ENCODE measurements around the gene CCDC88C. TPM values are rescaled to one million over a fixed set of nuclear protein-coding genes. Genes with fewer than 3 reads are reported as not detected.

The CCDC88C gene
- total and polyA plus RNA-seq, 2 donors = 14.6 to 19.7 TPM

DNA sequence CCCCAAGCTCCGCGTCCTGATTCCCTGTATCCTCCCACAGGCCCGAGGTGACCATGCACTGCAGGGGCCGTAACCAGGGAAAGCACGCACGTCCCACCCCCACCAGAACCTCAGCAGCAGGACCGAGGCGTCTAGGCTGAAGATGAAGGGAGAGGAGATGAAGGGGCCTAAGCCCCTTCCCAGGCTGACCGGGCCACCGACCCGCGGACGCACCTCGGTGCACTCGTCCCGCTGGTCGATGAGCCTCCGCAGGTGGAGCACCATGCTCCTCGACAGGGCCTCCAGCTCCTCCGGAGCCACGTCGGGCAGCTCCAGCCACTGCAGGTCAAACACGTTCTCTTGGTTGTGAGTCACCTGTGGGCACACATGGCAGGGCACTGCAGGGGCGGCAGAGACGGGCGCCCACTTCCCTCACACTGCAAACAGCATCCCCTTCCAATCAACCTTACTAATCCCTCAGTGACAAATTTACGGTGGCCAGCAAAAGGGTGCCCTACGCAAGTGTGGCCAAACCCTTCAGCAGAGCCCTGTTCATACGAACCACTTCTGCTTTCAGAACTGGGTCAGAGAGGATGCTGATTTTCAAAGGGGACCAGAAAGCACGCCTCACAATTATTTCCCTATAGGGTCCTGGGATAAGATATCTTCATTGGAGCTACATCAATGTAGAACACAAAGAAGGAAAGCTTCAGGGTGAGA lies 77.8 kb downstream of the CCDC88C start:
- Histone ChIP-seq H3K27ac (ENCODE audit: low read depth) (no peak overlapping the region), H3K4me3 (ENCODE audit: low read depth, low read length) (no peak overlapping the region), H3K4me1 (ENCODE audit: insufficient read depth) (no peaks in the 10 kb centered on the region), H3K36me3 (ENCODE audit: insufficient read depth) (no peaks in the 10 kb centered on the region)
- no peak for DNase-seq (ENCODE audit: extremely low spot score)
- 96% methylated on average over 30 of the region's 30 CpGs for WGBS

DNA sequence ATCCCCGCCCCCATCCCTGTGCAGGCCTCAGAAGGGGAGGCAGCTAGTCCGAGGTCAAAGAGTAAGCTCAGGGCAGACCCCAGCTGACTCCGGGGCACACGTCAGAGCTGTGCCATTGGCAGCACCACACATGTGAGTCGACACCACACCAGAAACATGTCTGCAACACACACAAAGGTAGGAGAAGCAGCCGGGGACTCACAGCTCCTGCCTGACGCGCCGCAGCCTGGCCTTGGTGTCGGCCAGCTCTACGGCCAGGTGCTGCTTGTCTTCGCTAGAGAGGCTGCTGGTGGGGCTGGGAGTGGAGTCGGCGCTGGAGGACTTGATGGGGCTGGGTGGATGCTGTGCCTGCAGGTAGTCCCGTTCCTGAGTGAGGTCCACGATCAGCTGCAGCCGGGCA lies 78.5 kb downstream of the CCDC88C start:
- Histone ChIP-seq H3K4me3 (ENCODE audit: low read depth, low read length) (no peak overlapping the region), H3K4me1 (ENCODE audit: insufficient read depth) (no peaks in the 10 kb centered on the region), H3K36me3 (ENCODE audit: insufficient read depth) (no peaks in the 10 kb centered on the region), H3K27ac (ENCODE audit: low read depth) (no peak overlapping the region)
- DNase-seq (ENCODE audit: extremely low spot score) = no peak
- WGBS = 94% methylated on average over 17 of the region's 17 CpGs

GRCh38 chr14:91338379-91338778 lies 79.2 kb downstream of the CCDC88C start:
- Histone ChIP-seq H3K27ac (ENCODE audit: low read depth) (no peak overlapping the region), H3K4me1 (ENCODE audit: insufficient read depth) (no peaks in the 10 kb centered on the region), H3K4me3 (ENCODE audit: low read depth, low read length) (no peak overlapping the region), H3K36me3 (ENCODE audit: insufficient read depth) (no peaks in the 10 kb centered on the region)
- DNase-seq (ENCODE audit: extremely low spot score) = no peak
- 77% methylated on average over 7 of the region's 7 CpGs for WGBS

GRCh38 chr14:91337699-91338335 lies 79.8 kb downstream of the CCDC88C start:
- H3K4me3 ChIP-seq (ENCODE audit: low read depth, low read length) = no peak overlapping the region
- no peak overlapping the region for H3K27ac ChIP-seq (ENCODE audit: low read depth)
- H3K36me3 ChIP-seq (ENCODE audit: insufficient read depth) = no peaks in the 10 kb centered on the region
- no peak for DNase-seq (ENCODE audit: extremely low spot score)
- no peaks in the 10 kb centered on the region for H3K4me1 ChIP-seq (ENCODE audit: insufficient read depth)
- WGBS = 88% methylated on average over 23 of the region's 23 CpGs

DNA sequence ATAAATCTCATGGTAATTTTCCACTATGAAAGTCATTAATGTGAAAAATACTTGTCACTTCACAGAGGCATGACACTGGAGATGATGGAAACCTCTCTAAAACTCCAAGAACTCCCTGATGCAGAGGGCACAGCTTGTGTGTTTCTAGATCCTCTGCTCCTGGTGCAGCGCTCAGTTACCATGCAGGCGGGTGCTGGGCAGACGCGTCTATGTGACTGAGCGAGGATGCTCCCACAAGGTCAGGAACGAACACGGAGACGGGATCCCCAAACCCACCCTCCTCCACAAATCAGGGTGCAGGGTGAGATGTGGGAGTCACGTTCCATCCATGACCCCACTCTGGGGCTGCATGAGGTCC lies 81.5 kb downstream of the CCDC88C start:
- H3K27ac ChIP-seq (ENCODE audit: low read depth) = no peak overlapping the region
- H3K36me3 ChIP-seq (ENCODE audit: insufficient read depth) = no peaks in the 10 kb centered on the region
- WGBS = 94% methylated on average over 9 of the region's 9 CpGs
- no peak overlapping the region for H3K4me3 ChIP-seq (ENCODE audit: low read depth, low read length)
- DNase-seq (ENCODE audit: extremely low spot score) = no peak
- H3K4me1 ChIP-seq (ENCODE audit: insufficient read depth) = no peaks in the 10 kb centered on the region

DNA sequence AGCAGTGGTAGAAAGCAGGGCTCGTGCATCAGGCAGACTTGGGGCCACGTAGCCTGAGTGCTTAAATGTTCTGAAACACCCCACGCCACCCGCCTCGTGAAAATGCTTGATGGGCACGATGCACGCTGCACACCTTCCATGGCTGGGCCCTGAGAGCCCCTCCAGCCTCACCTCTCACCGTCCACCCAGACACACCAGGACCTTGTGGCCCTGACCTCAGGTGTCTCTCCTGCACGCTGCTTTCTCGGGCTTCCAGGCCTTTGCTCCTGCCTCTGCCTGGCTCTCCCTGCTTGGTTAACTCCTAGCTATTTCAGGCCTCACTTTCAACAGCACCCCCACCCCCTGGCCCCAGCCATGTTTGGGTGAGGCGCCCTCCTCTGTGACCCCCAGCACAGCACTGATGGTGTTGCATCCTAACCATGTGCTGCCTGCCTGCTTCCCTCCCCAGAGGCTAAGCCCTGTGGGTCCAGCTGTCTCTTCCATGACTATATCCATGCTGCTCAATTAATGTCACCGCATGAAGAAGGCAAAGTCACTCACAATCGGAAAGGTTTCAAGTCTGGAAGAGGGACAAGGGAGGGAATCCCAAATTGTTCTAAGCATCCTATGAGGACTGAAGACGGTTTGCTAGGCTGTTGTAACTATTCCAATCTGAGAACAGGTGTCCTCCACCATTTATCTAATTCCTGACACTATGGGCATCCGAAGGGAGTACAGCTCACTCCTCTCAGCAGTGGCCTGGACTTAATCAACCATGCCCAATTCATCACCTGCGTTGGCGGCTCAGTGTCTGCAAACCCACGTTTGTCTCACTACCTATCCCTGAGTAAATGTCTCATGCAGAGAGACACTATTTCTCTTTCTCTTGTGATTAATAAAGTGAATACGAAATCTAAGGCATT lies 82.2 kb downstream of the CCDC88C start:
- Histone ChIP-seq H3K36me3 (ENCODE audit: insufficient read depth) (no peaks in the 10 kb centered on the region), H3K4me3 (ENCODE audit: low read depth, low read length) (no peak overlapping the region), H3K27ac (ENCODE audit: low read depth) (no peak overlapping the region), H3K4me1 (ENCODE audit: insufficient read depth) (no peaks in the 10 kb centered on the region)
- 90% methylated on average over 19 of the region's 19 CpGs for WGBS
- no peak for DNase-seq (ENCODE audit: extremely low spot score)

GRCh38 chr14:91333650-91334039 lies 84.0 kb downstream of the CCDC88C start:
- no peaks in the 10 kb centered on the region for H3K36me3 ChIP-seq (ENCODE audit: insufficient read depth)
- H3K4me3 ChIP-seq (ENCODE audit: low read depth, low read length) = no peak overlapping the region
- H3K4me1 ChIP-seq (ENCODE audit: insufficient read depth) = no peaks in the 10 kb centered on the region
- 94% methylated on average over 3 of the region's 3 CpGs for WGBS
- DNase-seq (ENCODE audit: extremely low spot score) = no peak
- no peak overlapping the region for H3K27ac ChIP-seq (ENCODE audit: low read depth)

- no peak overlapping the region for H3K4me3 ChIP-seq (ENCODE audit: low read depth, low read length)
- no peaks in the 10 kb centered on the region for H3K4me1 ChIP-seq (ENCODE audit: insufficient read depth)
- WGBS = 67% methylated on average over 17 of the region's 17 CpGs
- no peak overlapping the region for H3K27ac ChIP-seq (ENCODE audit: low read depth)
- no peaks in the 10 kb centered on the region for H3K36me3 ChIP-seq (ENCODE audit: insufficient read depth)
- DNase-seq (ENCODE audit: extremely low spot score) = no peak
Observed at GRCh38 chr14:91332986-91333649, 84.5 kb downstream of the CCDC88C start.

GRCh38 chr14:91332171-91332985 lies 85.2 kb downstream of the CCDC88C start:
- 71% methylated on average over 19 of the region's 19 CpGs for WGBS
- H3K27ac ChIP-seq (ENCODE audit: low read depth) = no peak overlapping the region
- DNase-seq (ENCODE audit: extremely low spot score) = no peak
- no peaks in the 10 kb centered on the region for H3K36me3 ChIP-seq (ENCODE audit: insufficient read depth)
- H3K4me1 ChIP-seq (ENCODE audit: insufficient read depth) = no peaks in the 10 kb centered on the region
- no peak overlapping the region for H3K4me3 ChIP-seq (ENCODE audit: low read depth, low read length)

DNA sequence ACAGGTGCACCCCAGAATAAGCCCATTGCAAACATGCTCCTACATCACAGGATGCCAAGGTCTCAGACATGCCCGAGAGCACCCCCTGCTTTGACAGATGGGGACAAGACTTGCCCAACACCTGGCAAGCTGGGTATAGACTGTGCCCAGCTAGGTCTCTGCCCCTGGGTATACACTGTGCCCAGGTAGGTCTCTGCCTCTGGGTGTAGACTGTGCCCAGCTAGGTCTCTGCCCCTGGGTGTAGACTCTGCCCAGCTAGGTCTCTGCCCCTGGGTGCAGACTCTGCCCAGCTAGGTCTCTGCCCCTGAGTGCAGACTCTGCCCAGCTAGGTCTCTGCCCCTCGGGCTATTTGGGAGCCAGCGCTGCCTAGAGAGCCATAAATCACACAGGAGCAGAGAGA lies 85.9 kb downstream of the CCDC88C start:
- WGBS = 72% methylated on average over 3 of the region's 3 CpGs
- H3K27ac ChIP-seq (ENCODE audit: low read depth) = no peak overlapping the region
- DNase-seq (ENCODE audit: extremely low spot score) = no peak
- H3K4me3 ChIP-seq (ENCODE audit: low read depth, low read length) = no peak overlapping the region
- no peaks in the 10 kb centered on the region for H3K4me1 ChIP-seq (ENCODE audit: insufficient read depth)
- no peaks in the 10 kb centered on the region for H3K36me3 ChIP-seq (ENCODE audit: insufficient read depth)

DNA sequence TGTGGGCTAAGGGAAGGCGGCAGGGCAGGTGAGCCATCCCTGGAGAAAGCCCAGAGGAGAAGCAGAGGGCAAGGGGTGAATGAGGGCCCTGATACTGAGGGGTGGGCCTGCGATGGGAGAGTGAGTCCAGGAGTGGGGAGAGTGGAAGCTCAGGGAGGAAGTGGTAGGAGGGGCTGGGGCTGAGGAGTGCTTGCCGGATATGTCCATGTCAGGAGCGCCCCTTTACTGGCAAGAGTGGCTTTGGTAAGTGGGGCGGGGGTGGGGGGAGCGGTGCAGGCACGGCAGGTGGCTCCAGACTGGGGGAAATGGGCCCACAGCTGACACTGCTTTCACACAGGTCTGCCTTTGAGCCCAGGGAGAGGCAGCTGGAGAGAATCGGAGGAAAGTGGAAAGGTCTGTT lies 86.8 kb downstream of the CCDC88C start:
- WGBS = 84% methylated on average over 8 of the region's 8 CpGs
- Histone ChIP-seq H3K4me3 (ENCODE audit: low read depth, low read length) (no peak overlapping the region), H3K36me3 (ENCODE audit: insufficient read depth) (no peaks in the 10 kb centered on the region), H3K27ac (ENCODE audit: low read depth) (no peak overlapping the region), H3K4me1 (ENCODE audit: insufficient read depth) (no peaks in the 10 kb centered on the region)
- no peak for DNase-seq (ENCODE audit: extremely low spot score)

DNA sequence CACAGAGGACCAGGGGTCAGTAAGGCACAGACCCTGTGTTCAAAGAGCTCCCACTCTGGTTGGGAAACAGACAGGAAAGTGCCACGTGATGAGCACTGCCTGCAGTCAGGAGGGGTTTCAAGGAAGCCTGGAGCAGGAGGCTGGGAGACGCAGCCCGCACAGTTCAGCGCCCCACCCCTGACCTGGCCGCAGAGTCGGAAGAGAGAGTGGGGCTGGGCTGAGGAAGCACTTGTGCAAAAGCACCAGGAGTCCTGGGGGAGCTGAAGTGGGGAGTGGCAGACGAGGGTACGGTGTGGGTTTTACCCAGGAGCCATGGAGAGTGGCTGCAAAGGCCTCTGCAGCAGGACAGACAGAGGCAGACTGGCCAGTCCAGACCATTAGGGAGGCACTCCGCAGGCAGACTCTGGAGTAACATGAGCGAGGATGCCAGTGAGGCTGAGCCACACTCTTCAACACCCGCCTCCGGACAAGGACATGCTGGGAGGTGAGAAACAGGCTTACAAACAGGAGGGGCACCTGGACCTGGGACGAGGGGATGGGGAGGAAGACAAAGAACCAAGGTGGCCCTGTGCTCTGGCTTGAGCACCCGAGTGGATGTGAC lies 87.4 kb downstream of the CCDC88C start:
- no peak overlapping the region for H3K27ac ChIP-seq (ENCODE audit: low read depth)
- no peak overlapping the region for H3K4me3 ChIP-seq (ENCODE audit: low read depth, low read length)
- no peak for DNase-seq (ENCODE audit: extremely low spot score)
- H3K36me3 ChIP-seq (ENCODE audit: insufficient read depth) = no peaks in the 10 kb centered on the region
- WGBS = 85% methylated on average over 14 of the region's 14 CpGs
- no peaks in the 10 kb centered on the region for H3K4me1 ChIP-seq (ENCODE audit: insufficient read depth)
